Measurements from ENCODE around the gene TBC1D22A.
A peak's percentile ranks its signal among the peaks of the same experiment; 100 is the strongest.

TBC1D22A gene

DNA sequence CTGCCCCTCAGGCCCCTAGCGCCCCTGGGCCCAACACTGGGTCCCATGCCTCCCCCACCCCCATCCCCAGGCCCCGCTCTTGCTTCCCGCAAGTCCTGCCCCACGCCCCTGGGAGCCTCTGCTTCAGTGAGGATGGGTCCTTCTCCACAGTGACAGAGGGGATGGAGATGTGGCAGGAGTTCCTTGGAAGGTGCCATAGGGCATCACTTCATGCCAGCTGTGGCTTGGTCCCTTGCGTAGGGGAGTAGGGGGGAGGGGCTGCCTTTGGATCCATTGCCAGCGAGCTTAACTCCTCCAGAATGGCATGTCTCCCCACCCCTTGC, 9.5 kb upstream of the TBC1D22A start:
- Histone ChIP-seq H3K4me1 (ENCODE audit: insufficient read depth, low read length) (peaks cover 6% of the 10 kb centered on the region), H2AFZ (ENCODE audit: low read depth, low read length) (no peak overlapping the region), H3K9me3 (ENCODE audit: low read length) (peaks cover 6% of the 10 kb centered on the region), H3K36me3 (ENCODE audit: insufficient read depth, low read length) (no peaks in the 10 kb centered on the region), H3K27me3 (ENCODE audit: insufficient read depth, low read length) (peaks cover 13% of the 10 kb centered on the region), H3K4me3 (ENCODE audit: low read length) (no peak overlapping the region)

DNA sequence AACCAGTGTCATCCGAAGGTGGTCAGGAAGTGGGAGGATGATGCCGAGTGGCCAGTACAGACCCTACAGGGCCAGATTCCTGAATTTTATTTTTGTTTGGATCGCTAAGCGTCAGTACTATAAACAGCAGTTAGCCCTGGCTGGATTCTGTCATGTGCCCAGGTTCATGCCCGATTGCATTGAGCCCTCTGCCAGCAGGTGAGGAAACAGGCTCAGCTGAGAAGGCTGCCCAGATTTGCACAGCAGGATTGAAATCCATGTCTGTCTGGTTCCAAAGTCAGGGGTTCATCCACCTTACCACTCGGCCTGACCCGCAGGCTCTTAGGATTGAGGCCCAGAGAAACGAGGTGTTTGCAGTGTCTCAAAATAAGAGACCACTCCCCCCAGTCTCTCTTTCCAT, 9.1 kb upstream of the TBC1D22A start:
- Histone ChIP-seq H3K27me3 (ENCODE audit: insufficient read depth, low read length) (peaks cover 9% of the 10 kb centered on the region), H3K9me3 (ENCODE audit: low read length) (peaks cover 6% of the 10 kb centered on the region), H3K4me3 (ENCODE audit: low read length) (no peak overlapping the region), H3K36me3 (ENCODE audit: insufficient read depth, low read length) (no peaks in the 10 kb centered on the region), H2AFZ (ENCODE audit: low read depth, low read length) (no peak overlapping the region), H3K4me1 (ENCODE audit: insufficient read depth, low read length) (peaks cover 6% of the 10 kb centered on the region)

DNA sequence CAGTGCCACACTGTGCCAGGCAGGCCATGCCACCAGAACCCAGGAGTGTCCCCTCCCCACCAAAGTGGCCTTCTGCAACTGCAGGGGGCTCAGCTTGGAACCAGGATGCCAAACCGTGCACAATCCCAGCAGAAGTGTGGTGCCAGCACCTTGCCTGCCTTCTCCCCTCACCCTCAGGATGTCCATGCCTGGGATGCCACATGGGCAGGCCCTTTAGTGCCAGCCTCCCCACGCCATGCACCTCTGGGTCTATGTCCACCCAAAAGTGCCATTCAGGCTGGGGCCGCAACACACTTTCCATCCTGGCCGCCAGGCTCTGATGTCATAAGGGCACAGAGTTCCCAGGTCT, 8.7 kb upstream of the TBC1D22A start:
- H3K36me3 ChIP-seq (ENCODE audit: insufficient read depth, low read length) = no peaks in the 10 kb centered on the region
- H2AFZ ChIP-seq (ENCODE audit: low read depth, low read length) = no peak overlapping the region
- H3K9me3 ChIP-seq (ENCODE audit: low read length) = peaks cover 6% of the 10 kb centered on the region
- H3K4me3 ChIP-seq (ENCODE audit: low read length) = no peak overlapping the region
- H3K27me3 ChIP-seq (ENCODE audit: insufficient read depth, low read length) = peaks cover 8% of the 10 kb centered on the region
- peaks cover 6% of the 10 kb centered on the region for H3K4me1 ChIP-seq (ENCODE audit: insufficient read depth, low read length)

DNA sequence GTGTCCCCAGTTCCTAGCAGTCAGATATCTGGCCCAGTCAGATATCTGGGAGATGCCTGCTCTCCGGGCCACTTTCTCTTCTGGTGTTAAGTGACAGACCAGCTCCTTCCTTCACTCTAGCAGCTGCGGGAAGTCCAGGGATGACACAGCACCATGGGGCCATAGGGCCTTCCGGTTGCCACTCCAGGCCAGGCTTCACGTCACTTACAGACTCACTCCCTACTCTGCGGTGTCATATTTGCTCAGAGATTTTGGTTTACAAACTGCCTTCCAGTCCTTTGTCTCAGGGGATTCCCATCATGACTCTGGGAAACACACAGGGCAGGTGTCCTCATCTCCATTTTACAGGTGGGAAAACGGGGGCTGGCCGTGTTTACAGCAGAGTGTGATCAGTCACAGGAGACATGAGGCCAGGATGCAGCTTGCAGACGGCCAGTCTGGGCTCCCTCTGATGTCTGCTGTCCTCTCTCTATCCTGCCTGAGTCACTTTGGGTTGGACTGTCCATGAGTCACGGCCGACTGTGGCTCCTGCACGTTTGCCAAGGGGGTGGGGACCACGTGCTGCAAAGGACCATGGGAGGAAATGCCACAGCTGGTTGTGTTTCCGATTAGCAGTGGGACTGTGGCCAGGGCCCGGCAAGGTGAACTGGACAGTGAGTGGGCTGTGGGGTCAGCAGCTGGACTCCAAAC, 8.2 kb upstream of the TBC1D22A start:
- no peaks in the 10 kb centered on the region for H3K36me3 ChIP-seq (ENCODE audit: insufficient read depth, low read length)
- H3K27me3 ChIP-seq (ENCODE audit: insufficient read depth, low read length) = peaks cover 8% of the 10 kb centered on the region
- H3K4me1 ChIP-seq (ENCODE audit: insufficient read depth, low read length) = peaks cover 6% of the 10 kb centered on the region
- H3K4me3 ChIP-seq (ENCODE audit: low read length) = no peak overlapping the region
- no peak overlapping the region for H2AFZ ChIP-seq (ENCODE audit: low read depth, low read length)
- peaks cover 6% of the 10 kb centered on the region for H3K9me3 ChIP-seq (ENCODE audit: low read length)

DNA sequence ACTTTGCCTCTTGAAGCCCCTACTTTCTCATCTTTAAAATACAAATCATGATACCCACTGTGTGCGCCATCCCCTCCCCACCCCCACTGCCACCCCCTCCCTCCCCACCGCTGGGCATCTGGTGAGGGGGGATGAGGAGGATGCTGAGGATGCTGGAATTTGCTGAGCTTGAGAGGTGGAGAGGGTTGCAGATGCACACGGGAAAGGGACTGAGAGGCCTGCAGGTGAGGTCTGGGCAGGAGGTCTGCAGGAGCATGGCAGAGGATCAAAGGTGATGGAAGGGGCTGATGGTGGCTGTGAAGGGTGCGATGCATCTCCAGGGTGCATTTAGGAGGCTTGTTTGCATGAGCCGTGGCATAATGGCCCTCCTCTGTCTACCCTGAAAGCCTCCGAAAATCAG, 7.6 kb upstream of the TBC1D22A start:
- peaks cover 6% of the 10 kb centered on the region for H3K9me3 ChIP-seq (ENCODE audit: low read length)
- H3K27me3 ChIP-seq (ENCODE audit: insufficient read depth, low read length) = peaks cover 4% of the 10 kb centered on the region
- H3K36me3 ChIP-seq (ENCODE audit: insufficient read depth, low read length) = no peaks in the 10 kb centered on the region
- H3K4me1 ChIP-seq (ENCODE audit: insufficient read depth, low read length) = peaks cover 6% of the 10 kb centered on the region
- H3K4me3 ChIP-seq (ENCODE audit: low read length) = no peak overlapping the region
- H2AFZ ChIP-seq (ENCODE audit: low read depth, low read length) = no peak overlapping the region

DNA sequence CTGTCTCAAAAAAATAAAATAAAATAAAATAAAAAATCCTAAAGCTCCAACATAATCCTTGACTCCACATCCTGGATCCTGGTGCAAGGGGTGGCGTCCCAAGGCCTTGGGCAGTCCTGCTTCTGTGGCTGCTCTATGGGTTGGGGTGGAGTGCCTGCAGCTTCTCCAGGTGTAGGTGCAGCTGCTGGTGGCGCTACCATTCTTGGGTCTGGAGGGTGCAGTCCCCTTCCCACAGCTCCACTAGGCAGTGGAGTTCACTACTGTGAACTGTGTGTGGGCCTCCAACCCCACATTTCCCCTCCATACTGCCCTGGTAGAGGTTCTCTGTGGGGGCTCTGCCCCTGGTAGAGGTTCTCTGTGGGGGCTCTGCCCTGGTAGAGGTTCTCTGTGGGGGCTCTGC, 6.9 kb upstream of the TBC1D22A start:
- Histone ChIP-seq H2AFZ (ENCODE audit: low read depth, low read length) (no peak overlapping the region), H3K4me1 (ENCODE audit: insufficient read depth, low read length) (peaks cover 6% of the 10 kb centered on the region), H3K4me3 (ENCODE audit: low read length) (no peak overlapping the region), H3K27me3 (ENCODE audit: insufficient read depth, low read length) (no peaks in the 10 kb centered on the region), H3K36me3 (ENCODE audit: insufficient read depth, low read length) (no peaks in the 10 kb centered on the region), H3K9me3 (ENCODE audit: low read length) (peaks cover 6% of the 10 kb centered on the region)

DNA sequence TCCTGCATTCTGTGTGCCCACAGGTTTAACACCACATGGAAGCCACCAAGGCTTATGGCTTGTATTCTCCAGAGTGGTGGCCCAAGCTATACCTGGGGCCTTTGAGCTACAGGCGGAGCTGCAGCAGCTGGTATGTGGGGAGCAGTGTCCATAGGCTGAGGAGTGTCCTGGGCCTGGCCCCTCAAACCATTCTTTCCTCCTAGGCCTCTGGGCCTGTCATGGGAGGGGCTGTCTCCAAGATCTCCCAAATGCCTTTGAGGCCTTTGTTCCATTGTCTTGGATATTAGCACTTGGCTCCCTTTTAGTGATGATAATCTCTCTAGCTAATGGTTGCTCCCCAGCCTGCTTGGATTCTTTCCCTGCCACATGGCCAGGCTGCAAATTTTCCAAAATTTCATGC, 6.4 kb upstream of the TBC1D22A start:
- no peak overlapping the region for H3K4me3 ChIP-seq (ENCODE audit: low read length)
- H3K4me1 ChIP-seq (ENCODE audit: insufficient read depth, low read length) = peaks cover 7% of the 10 kb centered on the region

DNA sequence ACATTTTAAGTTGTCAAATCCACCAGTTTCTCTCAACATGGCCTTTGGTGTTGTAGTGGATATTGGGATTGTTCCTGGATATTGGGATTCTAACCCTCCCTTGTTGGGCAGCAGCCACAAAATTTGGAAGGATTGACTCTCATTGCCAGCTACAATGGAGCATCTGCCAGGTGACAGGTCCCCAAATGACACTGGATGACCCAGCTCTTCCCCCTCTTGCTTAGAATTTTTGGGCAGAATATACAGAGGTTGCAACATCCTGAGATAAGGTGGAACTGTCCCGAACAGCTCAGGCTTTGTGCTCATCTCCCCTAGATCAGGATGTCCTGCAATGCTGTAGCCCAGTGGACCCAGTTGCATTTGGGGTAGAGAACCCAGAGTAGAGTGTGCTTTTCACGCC, 5.3 kb upstream of the TBC1D22A start:
- Histone ChIP-seq H3K27me3 (ENCODE audit: insufficient read depth, low read length) (no peaks in the 10 kb centered on the region), H2AFZ (ENCODE audit: low read depth, low read length) (no peak overlapping the region), H3K4me3 (ENCODE audit: low read length) (no peak overlapping the region), H3K4me1 (ENCODE audit: insufficient read depth, low read length) (peaks cover 8% of the 10 kb centered on the region), H3K9me3 (ENCODE audit: low read length) (peaks cover 6% of the 10 kb centered on the region), H3K36me3 (ENCODE audit: insufficient read depth, low read length) (no peaks in the 10 kb centered on the region)

More for the DNA sequence above, 6.4 kb upstream of the TBC1D22A start:
- no peaks in the 10 kb centered on the region for H3K27me3 ChIP-seq (ENCODE audit: insufficient read depth, low read length)
- no peaks in the 10 kb centered on the region for H3K36me3 ChIP-seq (ENCODE audit: insufficient read depth, low read length)
- no peak overlapping the region for H2AFZ ChIP-seq (ENCODE audit: low read depth, low read length)
- peaks cover 6% of the 10 kb centered on the region for H3K9me3 ChIP-seq (ENCODE audit: low read length)

DNA sequence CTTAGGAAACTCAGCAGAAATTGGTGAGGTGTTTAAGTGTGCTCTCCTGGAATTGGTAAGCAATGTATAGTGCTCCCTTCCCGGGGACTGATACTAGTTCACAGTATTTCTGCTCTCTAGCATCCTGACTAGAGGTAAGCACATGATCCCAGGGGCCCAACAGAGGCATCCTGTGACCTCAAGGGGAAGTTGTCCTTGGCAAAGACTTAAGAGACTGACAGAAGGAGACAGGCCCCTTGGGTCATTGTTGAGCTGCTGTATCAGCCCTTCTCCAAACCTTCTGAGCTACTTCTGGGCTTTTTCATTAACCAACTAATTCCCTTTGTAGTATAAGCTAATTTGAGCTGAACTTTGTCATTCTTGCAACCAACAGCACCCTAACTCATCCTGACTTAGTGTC, 4.3 kb upstream of the TBC1D22A start:
- Histone ChIP-seq H3K36me3 (ENCODE audit: insufficient read depth, low read length) (no peaks in the 10 kb centered on the region), H2AFZ (ENCODE audit: low read depth, low read length) (no peak overlapping the region), H3K4me1 (ENCODE audit: insufficient read depth, low read length) (peaks cover 9% of the 10 kb centered on the region), H3K9me3 (ENCODE audit: low read length) (peaks cover 6% of the 10 kb centered on the region), H3K4me3 (ENCODE audit: low read length) (no peak overlapping the region), H3K27me3 (ENCODE audit: insufficient read depth, low read length) (no peaks in the 10 kb centered on the region)

DNA sequence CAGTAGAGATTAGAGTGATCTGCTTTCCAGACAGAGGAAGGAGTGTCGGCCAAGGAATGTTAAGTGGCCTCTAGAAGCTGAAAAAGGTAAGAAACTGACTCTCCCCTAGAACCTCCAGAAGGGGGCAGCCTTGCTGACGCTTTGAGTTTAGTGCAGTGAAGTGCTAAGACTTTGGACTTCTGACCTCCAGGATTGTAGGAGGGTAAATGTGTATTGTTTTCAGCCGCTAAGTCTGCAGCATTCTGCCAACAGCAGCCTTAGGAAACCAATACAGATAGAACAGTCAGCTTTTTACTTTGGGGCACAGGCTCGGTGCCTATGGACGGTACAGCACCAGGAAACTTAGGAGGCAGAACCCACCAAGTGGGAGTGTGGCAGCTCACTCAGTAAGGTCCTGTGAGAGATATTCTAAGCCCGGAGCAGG, 3.6 kb upstream of the TBC1D22A start:
- Histone ChIP-seq H3K4me3 (ENCODE audit: low read length) (no peak overlapping the region), H3K36me3 (ENCODE audit: insufficient read depth, low read length) (no peaks in the 10 kb centered on the region), H3K9me3 (ENCODE audit: low read length) (peaks cover 6% of the 10 kb centered on the region), H2AFZ (ENCODE audit: low read depth, low read length) (no peak overlapping the region), H3K27me3 (ENCODE audit: insufficient read depth, low read length) (no peaks in the 10 kb centered on the region), H3K4me1 (ENCODE audit: insufficient read depth, low read length) (peaks cover 17% of the 10 kb centered on the region)

DNA sequence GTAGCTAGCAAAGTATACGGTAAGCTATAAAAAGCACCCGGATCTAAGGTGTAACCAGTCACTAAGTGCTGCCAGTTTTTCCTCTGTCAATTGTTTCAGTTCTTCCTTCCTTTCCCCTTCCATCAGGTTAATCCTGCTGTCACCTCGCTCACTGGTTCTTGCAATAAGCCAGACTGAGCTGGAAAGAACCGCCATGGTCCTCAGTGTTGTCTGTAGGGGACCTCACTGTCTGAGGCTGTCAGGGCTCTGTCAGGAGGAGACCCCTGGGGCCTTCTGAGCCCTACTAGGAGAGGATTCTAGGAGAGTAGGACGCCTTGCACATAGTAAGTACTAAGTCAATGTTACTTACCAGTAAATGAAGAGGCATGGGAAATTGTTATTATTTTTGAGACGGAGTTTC, 1.4 kb upstream of the TBC1D22A start:
- peak overlapping the region; percentile 61 for H3K4me3 ChIP-seq (ENCODE audit: low read length)
- H3K4me1 ChIP-seq (ENCODE audit: insufficient read depth, low read length) = peaks cover 20% of the 10 kb centered on the region
- H3K36me3 ChIP-seq (ENCODE audit: insufficient read depth, low read length) = peaks cover 2% of the 10 kb centered on the region
- H3K9me3 ChIP-seq (ENCODE audit: low read length) = peaks cover 5% of the 10 kb centered on the region
- H3K27me3 ChIP-seq (ENCODE audit: insufficient read depth, low read length) = no peaks in the 10 kb centered on the region
- no peak overlapping the region for H2AFZ ChIP-seq (ENCODE audit: low read depth, low read length)

DNA sequence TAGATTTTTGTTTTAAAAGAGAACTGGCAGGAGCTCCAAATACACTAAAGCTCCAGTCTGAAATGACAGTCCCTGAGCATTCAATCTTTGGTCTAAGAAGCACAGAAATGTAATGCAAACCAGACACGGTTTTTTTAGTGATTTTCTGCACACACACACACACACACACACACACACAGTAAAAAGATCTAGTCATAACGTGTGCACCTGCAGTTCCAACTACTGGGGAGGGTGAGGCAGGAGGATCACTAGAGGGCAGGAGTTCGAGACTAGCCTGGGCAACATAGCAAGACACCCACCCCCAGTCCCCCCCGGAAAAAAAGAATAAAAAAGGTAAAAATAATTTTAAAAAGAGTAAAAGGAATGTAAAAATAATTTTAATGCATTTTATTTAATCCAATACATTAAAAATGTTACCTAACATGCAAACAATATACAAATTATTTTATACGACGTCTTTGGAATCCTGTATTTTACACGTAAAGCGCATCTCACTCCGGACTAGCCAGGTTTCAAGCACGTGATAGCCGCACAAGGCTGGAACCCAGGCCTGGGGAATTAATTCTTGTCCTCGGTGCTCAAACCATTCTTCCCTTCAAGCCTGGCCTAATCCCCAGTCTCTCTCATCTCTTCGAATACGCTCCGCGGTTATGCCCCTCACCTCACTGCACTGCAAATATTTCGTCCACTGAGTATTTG, 762 bp upstream of the TBC1D22A start:
- Histone ChIP-seq H2AFZ (ENCODE audit: low read depth, low read length) (peak overlapping the region; percentile 11), H3K4me1 (ENCODE audit: insufficient read depth, low read length) (peaks cover 20% of the 10 kb centered on the region), H3K36me3 (ENCODE audit: insufficient read depth, low read length) (peaks cover 2% of the 10 kb centered on the region), H3K27me3 (ENCODE audit: insufficient read depth, low read length) (no peaks in the 10 kb centered on the region), H3K9me3 (ENCODE audit: low read length) (no peaks in the 10 kb centered on the region), H3K4me3 (ENCODE audit: low read length) (peak overlapping the region; percentile 61)

DNA sequence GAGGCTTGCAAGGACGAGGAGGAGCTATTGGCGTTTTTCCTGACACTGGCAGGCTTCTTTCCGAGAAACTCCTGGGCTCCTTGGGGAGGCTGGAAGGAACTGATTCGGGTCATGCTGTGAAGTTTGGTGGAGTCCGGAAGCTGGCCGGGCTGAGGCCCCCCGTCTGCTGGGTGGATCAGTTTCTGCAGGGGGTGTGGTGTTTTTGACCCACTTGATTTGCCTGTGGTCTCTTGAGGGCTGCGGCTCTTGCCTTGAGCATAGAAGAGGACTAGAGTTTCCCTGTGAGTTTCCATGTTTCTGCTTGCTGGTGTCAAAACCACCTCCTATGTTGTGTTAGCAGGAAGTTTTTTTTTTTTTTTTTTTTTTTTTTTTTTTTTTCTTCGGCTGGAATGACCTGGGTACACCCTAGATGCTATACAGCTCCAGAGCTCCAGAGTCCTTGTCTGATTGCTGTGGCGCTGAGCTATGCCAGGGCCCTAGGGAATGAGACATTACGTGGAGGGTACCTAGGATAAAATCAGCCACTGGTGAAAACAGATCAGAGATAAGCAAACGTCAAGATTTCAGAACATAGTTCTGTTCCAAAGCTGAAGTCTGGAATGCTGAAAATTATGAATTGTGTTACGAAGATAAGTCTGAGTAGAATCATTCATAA, 728 bp downstream of the TBC1D22A start:
- no peaks in the 10 kb centered on the region for H3K9me3 ChIP-seq (ENCODE audit: low read length)
- H3K27me3 ChIP-seq (ENCODE audit: insufficient read depth, low read length) = no peaks in the 10 kb centered on the region

More for the DNA sequence above, 728 bp downstream of the TBC1D22A start:
- peaks cover 2% of the 10 kb centered on the region for H3K36me3 ChIP-seq (ENCODE audit: insufficient read depth, low read length)
- H3K4me1 ChIP-seq (ENCODE audit: insufficient read depth, low read length) = peaks cover 20% of the 10 kb centered on the region
- H3K4me3 ChIP-seq (ENCODE audit: low read length) = peak overlapping the region; percentile 61
- no peak overlapping the region for H2AFZ ChIP-seq (ENCODE audit: low read depth, low read length)
